H1 (cell line): ENCODE data around the gene DGKI. TPM values are rescaled to one million over a fixed set of nuclear protein-coding genes. Genes with fewer than 3 reads are reported as not detected.

ENCODE experiments used
- CTCF ChIA-PET: fragments of 300-600 bp; sonication (Branson Sonifier 250); formaldehyde crosslinking; loops from one replicate; lab custom pipeline; 2021; ENCODE audit not compliant: partially characterized antibody; lab: Charles Lee
- POLR2A ChIA-PET: fragments of 300-600 bp; sonication (Branson Sonifier 250); formaldehyde crosslinking; loops from one replicate; lab custom pipeline; 2021; ENCODE audit warnings: inconsistent platforms; ENCODE audit not compliant: partially characterized antibody; lab: Charles Lee
- DNase-seq, 2 experiments: peaks; one replicate each; pipeline versions ENCODE4 v3.0.0 to v3.0.0-alpha.2; 2010 to 2022; ENCODE audit warnings: low spot score in 2 of 2, low read depth in 1 of 2, mixed read lengths in 1 of 2
- FAIRE-seq: peaks from 2 replicates; lab custom pipeline; 2011; peaks lifted over from hg19 to GRCh38; lab: Jason Lieb, UNC
- H2AFZ ChIP-seq: 2 replicates; pipeline ENCODE4 v1.8.1; 2012; ENCODE audit warnings: low read length, inconsistent platforms
- H2AK5ac ChIP-seq: 2 replicates; pipeline ENCODE4 v1.6.1; 2013; ENCODE audit warnings: low read depth, low read length
- H2BK120ac ChIP-seq: replicated peaks from 2 replicates; pipeline ENCODE3; 2013; ENCODE audit warnings: low read depth, low read length, inconsistent platforms
- H2BK12ac ChIP-seq: 2 replicates; pipeline ENCODE4 v1.6.1; 2013; ENCODE audit warnings: low read depth, low read length
- H2BK15ac ChIP-seq: 2 replicates; pipeline ENCODE4 v1.6.1; 2013; ENCODE audit warnings: low read length
- H2BK20ac ChIP-seq: 2 replicates; pipeline ENCODE4 v1.6.1; 2013; ENCODE audit warnings: low read length
- H2BK5ac ChIP-seq: 2 replicates; pipeline ENCODE4 v1.6.1; 2013; ENCODE audit warnings: low read depth, low read length
- H3K14ac ChIP-seq: 2 replicates; pipeline ENCODE4 v1.6.1; 2013; ENCODE audit warnings: inconsistent platforms; ENCODE audit not compliant: insufficient read length
- H3K18ac ChIP-seq: 2 replicates; pipeline ENCODE4 v1.6.1; 2013; ENCODE audit warnings: low read length; ENCODE audit errors: extremely low read depth
- H3K23ac ChIP-seq: 2 replicates; pipeline ENCODE4 v1.6.1; 2013; ENCODE audit warnings: inconsistent platforms; ENCODE audit not compliant: insufficient read length
- H3K23me2 ChIP-seq: 2 replicates; pipeline ENCODE4 v1.6.1; 2013; ENCODE audit warnings: low read depth, low read length
- H3K27ac ChIP-seq: 2 replicates; pipeline ENCODE4 v1.6.1; 2011; ENCODE audit warnings: low read depth, low read length, inconsistent platforms
- H3K27me3 ChIP-seq, 4 experiments: replicated peaks in 1 of 4; 1 replicate in 1 of 4; 2 replicates in 3 of 4; pipeline versions ENCODE4 v1.6.1 to v1.8.1; 2011 to 2013; ENCODE audit warnings: low read length in 3 of 4, mild to moderate bottlenecking in 3 of 4, inconsistent platforms in 2 of 4, mixed read lengths in 2 of 4, moderate library complexity in 1 of 4; ENCODE audit not compliant: control insufficient read depth in 3 of 4, insufficient read depth in 3 of 4; ENCODE audit errors: extremely low read depth in 1 of 4
- H3K36me3 ChIP-seq, 4 experiments: 2 replicates each; pipeline versions ENCODE4 v1.6.1 to v1.8.1; 2011 to 2013; ENCODE audit warnings: mild to moderate bottlenecking in 4 of 4, low read length in 3 of 4, moderate library complexity in 2 of 4, control low read depth in 1 of 4, inconsistent platforms in 1 of 4; ENCODE audit not compliant: insufficient read depth in 4 of 4, control insufficient read depth in 2 of 4
- H3K4ac ChIP-seq: replicated peaks from 2 replicates; pipeline ENCODE3; 2013; ENCODE audit warnings: low read length, low read depth, mixed read lengths, inconsistent platforms; ENCODE audit not compliant: insufficient read length
- H3K4me1 ChIP-seq, 4 experiments: replicated peaks in 1 of 4; 1 replicate in 1 of 4; 2 replicates in 3 of 4; pipeline versions ENCODE4 v1.6.1 to v1.8.1; 2011 to 2013; ENCODE audit warnings: low read length in 3 of 4, inconsistent platforms in 2 of 4, mixed read lengths in 1 of 4; ENCODE audit not compliant: insufficient read depth in 4 of 4, control insufficient read depth in 3 of 4
- H3K4me2 ChIP-seq, 2 experiments: 2 replicates each; pipeline versions ENCODE4 v1.6.1 to v1.8.1; 2011 to 2013; ENCODE audit warnings: low read depth in 2 of 2, low read length in 2 of 2, control low read depth in 1 of 2, inconsistent platforms in 1 of 2, mild to moderate bottlenecking in 1 of 2; ENCODE audit not compliant: insufficient read depth in 1 of 2
- H3K4me3 ChIP-seq, 4 experiments: fragments of 200-600, 300-600 bp in 1 of 4; sonication (generic), shearing (Covaris generic), sonication (Bioruptor Twin) in 1 of 4; 2 replicates each; pipeline versions ENCODE4 v1.5.1 to v1.8.1; 2011 to 2016; ENCODE audit warnings: low read length in 4 of 4, low read depth in 3 of 4, control low read depth in 2 of 4, inconsistent platforms in 2 of 4, mild to moderate bottlenecking in 2 of 4, mixed read lengths in 1 of 4, moderate library complexity in 1 of 4; ENCODE audit not compliant: insufficient read depth in 2 of 4; ENCODE audit errors: extremely low read depth in 1 of 4
- H3K56ac ChIP-seq: replicated peaks from 2 replicates; pipeline ENCODE3; 2013; ENCODE audit warnings: low read depth, mild to moderate bottlenecking, mixed read lengths, low read length, inconsistent platforms; ENCODE audit not compliant: insufficient read length
- H3K79me1 ChIP-seq: 2 replicates; pipeline ENCODE4 v1.6.1; 2013; ENCODE audit warnings: low read depth, low read length, control low read depth
- H3K79me2 ChIP-seq, 2 experiments: 2 replicates each; pipeline versions ENCODE4 v1.6.1 to v1.8.1; 2012 to 2013; ENCODE audit warnings: low read length in 2 of 2, mild to moderate bottlenecking in 2 of 2, inconsistent platforms in 1 of 2; ENCODE audit not compliant: insufficient read depth in 2 of 2, control insufficient read depth in 1 of 2
- H3K9ac ChIP-seq, 4 experiments: replicated peaks in 1 of 4; 1 replicate in 1 of 4; 2 replicates in 3 of 4; pipeline versions ENCODE4 v1.6.1 to v1.8.1; 2011 to 2013; ENCODE audit warnings: low read depth in 3 of 4, low read length in 3 of 4, control low read depth in 2 of 4, mild to moderate bottlenecking in 2 of 4, moderate library complexity in 2 of 4, inconsistent platforms in 1 of 4; ENCODE audit errors: extremely low read depth in 1 of 4
- H3K9me3 ChIP-seq, 2 experiments: 2 replicates each; pipeline versions ENCODE4 v1.6.1 to v1.8.1; 2012 to 2013; ENCODE audit warnings: mild to moderate bottlenecking in 2 of 2, moderate library complexity in 2 of 2, control low read depth in 1 of 2, inconsistent platforms in 1 of 2, low read depth in 1 of 2, low read length in 1 of 2, mixed read lengths in 1 of 2; ENCODE audit not compliant: insufficient read depth in 2 of 2
- H4K20me1 ChIP-seq, 2 experiments: replicated peaks in 1 of 2; 2 replicates each; pipeline versions ENCODE3 to v1.8.1; 2011 to 2013; ENCODE audit warnings: inconsistent platforms in 2 of 2, low read length in 2 of 2, mild to moderate bottlenecking in 1 of 2; ENCODE audit not compliant: insufficient read depth in 2 of 2, control insufficient read depth in 1 of 2
- H4K5ac ChIP-seq: 2 replicates; pipeline ENCODE4 v1.6.1; 2013; ENCODE audit warnings: low read length, low read depth, mixed read lengths, inconsistent platforms; ENCODE audit not compliant: insufficient read length
- H4K8ac ChIP-seq: 2 replicates; pipeline ENCODE4 v1.8.0; 2013; ENCODE audit warnings: mild to moderate bottlenecking, moderate library complexity, low read length, inconsistent platforms; ENCODE audit not compliant: insufficient read depth; ENCODE audit errors: extremely low read depth
- H4K91ac ChIP-seq: replicated peaks from 2 replicates; pipeline ENCODE3; 2013; ENCODE audit warnings: low read length, mixed read lengths, inconsistent platforms; ENCODE audit not compliant: insufficient read length
- BCL11A ChIP-seq, 2 experiments: IDR thresholded peaks; one replicate each; pipeline ENCODE4 v1.6.1; 2011; ENCODE audit warnings: low read depth in 2 of 2, low read length in 2 of 2, mild to moderate bottlenecking in 2 of 2
- CREB1 ChIP-seq: IDR thresholded peaks from 2 replicates; pipeline ENCODE4 v1.6.1; 2012; ENCODE audit warnings: inconsistent platforms
- PHF8 ChIP-seq: fragments of 200-600 bp; sonication (generic); conservative IDR thresholded peaks from 2 replicates; pipeline ENCODE4 v1.7.1; 2012; ENCODE audit warnings: low read depth, mild to moderate bottlenecking, inconsistent platforms, low read length, moderate library complexity
- POLR2AphosphoS5 ChIP-seq: IDR thresholded peaks from 2 replicates; pipeline ENCODE4 v1.6.1; 2011; ENCODE audit warnings: low read depth, low read length
- RBBP5 ChIP-seq: IDR thresholded peaks from 2 replicates; pipeline ENCODE4 v1.7.1; 2012; ENCODE audit warnings: low read depth, mild to moderate bottlenecking, inconsistent platforms, low read length, moderate library complexity, borderline replicate concordance
- SAP30 ChIP-seq: fragments of 300-600 bp; sonication (generic); IDR thresholded peaks from 2 replicates; pipeline ENCODE4 v1.7.1; 2012; ENCODE audit warnings: low read length, moderate library complexity, mild to moderate bottlenecking, inconsistent platforms; ENCODE audit not compliant: insufficient read depth, insufficient replicate concordance
- TEAD4 ChIP-seq: IDR thresholded peaks from 2 replicates; pipeline ENCODE4 v1.6.1; 2012; ENCODE audit warnings: low read depth, low read length, inconsistent platforms, mixed read lengths
- WGBS, 2 experiments: shearing (Covaris generic) in 1 of 2; methylation state at CpG; one replicate each; pipeline versions ENCODE4 v1.1.6 to v1.1.7; 2013 to 2015; ENCODE audit warnings: low lambda C conversion rate in 2 of 2, mixed read lengths in 2 of 2, inconsistent platforms in 1 of 2, low coverage in 1 of 2, missing lambda C conversion rate in 1 of 2; ENCODE audit not compliant: insufficient replicate concordance in 2 of 2, insufficient coverage in 1 of 2, insufficient read length in 1 of 2; ENCODE audit errors: extremely low coverage in 1 of 2, missing lambda C conversion rate in 1 of 2; 5-methylcytosine and 5-hydroxymethylcytosine counted together
- polyA plus RNA-seq, 7 experiments: library from polyadenylated mRNA; depleted of rRNA in 3 of 7; stranded (reverse) in 5 of 7; unstranded in 2 of 7; fragments of >200 nt in 5 of 7; fragments of 200-250 nt in 2 of 7; gene quantifications; 1 replicate in 5 of 7; 2 replicates in 1 of 7; 4 replicates in 1 of 7; pipeline versions ENCODE4 v1.2.1 to v1.2.3, GENCODE V29; 2011 to 2013; ENCODE audit warnings: missing spikeins in 2 of 7, mixed read lengths in 2 of 7
- total RNA-seq: library from RNA; stranded (reverse); fragmentation: NEBNext Ultra II Directional; extraction: Animal tissue kit (Norgen Biotek cat#: 25700); gene quantifications from 2 replicates; pipeline ENCODE4 v1.2.1, GENCODE V29; 2021

DGKI gene
- total and polyA plus RNA-seq, 2 of the 8 experiments (the other 6 are each of a cell fraction or from before 2014, with no cell fraction given), result 0.20 to 0.71 TPM

- no peaks in the 10 kb centered on the region; the same call in 1 of the 2 replicates for H3K23me2 ChIP-seq
- POLR2A ChIA-PET, result interaction anchor here (0.8 kb wide), 2 partner anchors 22 to 141 kb away, joined by 3 read pairs; no protein-coding TSS in a partner anchor
- H3K79me1 ChIP-seq, result no peaks in the 10 kb centered on the region
- DNase-seq (no peak), FAIRE-seq (no peak)
- H3K23ac ChIP-seq, result no peak overlapping the region
- no peaks in the 10 kb centered on the region for H3K9me3 ChIP-seq
- H2BK5ac ChIP-seq, result no peak overlapping the region
- no peak overlapping the region for H3K4me2 ChIP-seq
- H3K27me3 ChIP-seq, result no peaks in the 10 kb centered on the region
- H3K4me1 ChIP-seq, result peaks cover 6 to 19% (median 16%) of the 10 kb centered on the region in 4 experiments; a peak in 5 of 7 replicates
- no peak overlapping the region for H3K18ac ChIP-seq
- H3K4me3 ChIP-seq, result no peak overlapping the region
- H3K56ac ChIP-seq, result no peak overlapping the region
- no peak overlapping the region for H2BK20ac ChIP-seq
- no peaks in the 10 kb centered on the region for H3K79me2 ChIP-seq
- no peak overlapping the region for H4K8ac ChIP-seq
- H2AK5ac ChIP-seq, result no peak overlapping the region
- no peak for TF ChIP-seq POLR2AphosphoS5
- TF ChIP-seq RBBP5, result no peak
- no peak for TF ChIP-seq TEAD4
- no peak for TF ChIP-seq CREB1
- no peak for TF ChIP-seq BCL11A (IDR thresholded peaks at IDR 0.05; ENCODE audit: low read depth in 2 of 2, low read length in 2 of 2)
- TF ChIP-seq PHF8, result no peak
- no peak for TF ChIP-seq SAP30
- H2BK15ac ChIP-seq, result no peak overlapping the region
- H3K14ac ChIP-seq, result no peak overlapping the region
- H3K36me3 ChIP-seq, result peaks cover 0 to 20% (median 0%) of the 10 kb centered on the region in 4 experiments; a peak in 2 of 8 replicates
- WGBS, 2 experiments, result 85% methylated on average over 7 of the region's 7 CpGs; no CpG with 5 or more reads in 1 of the 2 experiments
- H3K4ac ChIP-seq, result no peak overlapping the region
- H2BK12ac ChIP-seq, result no peak overlapping the region
- H4K20me1 ChIP-seq, result no peaks in the 10 kb centered on the region
- H4K91ac ChIP-seq, result no peak overlapping the region
- no peak overlapping the region for H3K9ac ChIP-seq
- H2AFZ ChIP-seq, result no peak overlapping the region
- no peak overlapping the region for H2BK120ac ChIP-seq
- H4K5ac ChIP-seq, result no peak overlapping the region
- no peak overlapping the region for H3K27ac ChIP-seq
- CTCF ChIA-PET, result interaction anchor here (1.0 kb wide), 1 partner anchor 30 kb away, joined by 3 read pairs; no protein-coding TSS in a partner anchor
These were observed 27.4 kb upstream of the DGKI start for GRCh38 chr7:137873979-137874777.
